Measurements from ENCODE around the gene EPSTI1. TPM values are rescaled to one million over a fixed set of nuclear protein-coding genes. Genes with fewer than 3 reads are reported as not detected.

Gene EPSTI1
- total RNA-seq, 1 experiment from 2014 or later: not detected

GRCh38 chr13:42860485-42860884 is 131.6 kb downstream of the EPSTI1 start:
- H3K4me3 Mint-ChIP-seq (ENCODE audit: unreplicated experiment): no peak overlapping the region
- H3K9me3 Mint-ChIP-seq (ENCODE audit: unreplicated experiment): no peaks in the 10 kb centered on the region
- BruUV-seq (replicated peaks): no TSS peak
- no peak overlapping the region for H3K27ac Mint-ChIP-seq (ENCODE audit: low read depth, unreplicated experiment)
- peaks cover 5% of the 10 kb centered on the region for H3K4me1 Mint-ChIP-seq (ENCODE audit: insufficient read depth, unreplicated experiment)
- H3K36me3 Mint-ChIP-seq (ENCODE audit: insufficient read depth, unreplicated experiment): no peaks in the 10 kb centered on the region
- TF ChIP-seq, protein P1, sequence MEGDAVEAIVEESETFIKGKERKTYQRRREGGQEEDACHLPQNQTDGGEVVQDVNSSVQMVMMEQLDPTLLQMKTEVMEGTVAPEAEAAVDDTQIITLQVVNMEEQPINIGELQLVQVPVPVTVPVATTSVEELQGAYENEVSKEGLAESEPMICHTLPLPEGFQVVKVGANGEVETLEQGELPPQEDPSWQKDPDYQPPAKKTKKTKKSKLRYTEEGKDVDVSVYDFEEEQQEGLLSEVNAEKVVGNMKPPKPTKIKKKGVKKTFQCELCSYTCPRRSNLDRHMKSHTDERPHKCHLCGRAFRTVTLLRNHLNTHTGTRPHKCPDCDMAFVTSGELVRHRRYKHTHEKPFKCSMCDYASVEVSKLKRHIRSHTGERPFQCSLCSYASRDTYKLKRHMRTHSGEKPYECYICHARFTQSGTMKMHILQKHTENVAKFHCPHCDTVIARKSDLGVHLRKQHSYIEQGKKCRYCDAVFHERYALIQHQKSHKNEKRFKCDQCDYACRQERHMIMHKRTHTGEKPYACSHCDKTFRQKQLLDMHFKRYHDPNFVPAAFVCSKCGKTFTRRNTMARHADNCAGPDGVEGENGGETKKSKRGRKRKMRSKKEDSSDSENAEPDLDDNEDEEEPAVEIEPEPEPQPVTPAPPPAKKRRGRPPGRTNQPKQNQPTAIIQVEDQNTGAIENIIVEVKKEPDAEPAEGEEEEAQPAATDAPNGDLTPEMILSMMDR (IDR thresholded peaks at IDR 0.05; ENCODE audit: unreplicated experiment): no peak
- peaks cover 11% of the 10 kb centered on the region for H3K27me3 Mint-ChIP-seq (ENCODE audit: insufficient read depth, unreplicated experiment)
- DNase-seq (ENCODE audit: unreplicated experiment): no peak
- intact Hi-C loops (cut with micrococcal nuclease): no loop called here
- ChIA-PET CTCF (interaction anchor here (0.8 kb wide), 1 partner anchor 11 kb away, joined by 3 read pairs; no protein-coding TSS in a partner anchor), POLR2A (interaction anchor here (0.6 to 1.8 kb wide), 2 partner anchors 9 to 17 kb away, joined by 4 to 7 read pairs; no protein-coding TSS in a partner anchor)

DNA sequence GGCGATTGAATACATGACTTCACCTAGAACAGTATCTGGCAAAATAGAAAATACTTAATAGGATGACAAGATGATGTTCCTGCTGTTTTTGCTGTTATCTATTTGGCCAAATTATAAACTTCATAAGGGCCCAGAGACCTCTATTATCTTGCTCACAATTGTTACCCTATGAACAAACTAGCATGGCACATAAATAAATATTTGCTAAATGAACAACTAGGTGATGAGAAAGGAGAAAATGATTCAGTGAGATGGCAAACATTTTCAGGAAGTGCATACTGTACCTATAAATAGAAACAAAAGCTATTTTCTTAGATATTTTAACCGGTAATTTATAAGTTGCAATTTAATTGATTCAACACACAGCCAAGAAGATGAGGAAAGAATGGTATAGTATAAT is 132.3 kb downstream of the EPSTI1 start:
- intact Hi-C loops (cut with micrococcal nuclease): no loop called here
- H3K9me3 Mint-ChIP-seq (ENCODE audit: unreplicated experiment): no peaks in the 10 kb centered on the region
- DNase-seq (ENCODE audit: unreplicated experiment): no peak
- no TSS peak for BruUV-seq (replicated peaks)
- H3K27ac Mint-ChIP-seq (ENCODE audit: low read depth, unreplicated experiment): no peak overlapping the region
- ChIA-PET CTCF (interaction anchor here (0.6 kb wide), 2 partner anchors 80 to 107 kb away, joined by 3 read pairs; no protein-coding TSS in a partner anchor), POLR2A (interaction anchor here (0.6 to 1.8 kb wide), 2 partner anchors 8 to 18 kb away, joined by 4 to 7 read pairs; no protein-coding TSS in a partner anchor)
- no peaks in the 10 kb centered on the region for H3K36me3 Mint-ChIP-seq (ENCODE audit: insufficient read depth, unreplicated experiment)
- H3K4me3 Mint-ChIP-seq (ENCODE audit: unreplicated experiment): no peak overlapping the region
- TF ChIP-seq, protein P1 (IDR thresholded peaks at IDR 0.05; ENCODE audit: unreplicated experiment): no peak
- H3K27me3 Mint-ChIP-seq (ENCODE audit: insufficient read depth, unreplicated experiment): peaks cover 11% of the 10 kb centered on the region
- no peaks in the 10 kb centered on the region for H3K4me1 Mint-ChIP-seq (ENCODE audit: insufficient read depth, unreplicated experiment)

- Mint-ChIP-seq H3K36me3 (ENCODE audit: insufficient read depth, unreplicated experiment) (no peaks in the 10 kb centered on the region), H3K4me3 (ENCODE audit: unreplicated experiment) (no peak overlapping the region), H3K9me3 (ENCODE audit: unreplicated experiment) (no peaks in the 10 kb centered on the region), H3K4me1 (ENCODE audit: insufficient read depth, unreplicated experiment) (peaks cover 5% of the 10 kb centered on the region), H3K27me3 (ENCODE audit: insufficient read depth, unreplicated experiment) (no peaks in the 10 kb centered on the region), H3K27ac (ENCODE audit: low read depth, unreplicated experiment) (no peak overlapping the region)
- no peak for DNase-seq (ENCODE audit: unreplicated experiment)
- CTCF ChIA-PET: no interaction called here
- POLR2A ChIA-PET: interaction anchor here (0.6 kb wide), 2 partner anchors 186 to 229 kb away, joined by 3 read pairs; no protein-coding TSS in a partner anchor
- TF ChIP-seq, protein P1 (IDR thresholded peaks at IDR 0.05; ENCODE audit: unreplicated experiment): no peak
- BruUV-seq (replicated peaks): no TSS peak
- intact Hi-C loops (cut with micrococcal nuclease): no loop called here
These were observed 136.6 kb downstream of the EPSTI1 start for GRCh38 chr13:42855410-42855809.

GRCh38 chr13:42852136-42852535 is 139.9 kb downstream of the EPSTI1 start:
- ChIA-PET POLR2A (interaction anchor here (1.0 kb wide), 1 partner anchor 9 kb away, joined by 3 read pairs; no protein-coding TSS in a partner anchor), CTCF (no interaction called here)
- Mint-ChIP-seq H3K4me3 (ENCODE audit: unreplicated experiment) (no peak overlapping the region), H3K4me1 (ENCODE audit: insufficient read depth, unreplicated experiment) (peaks cover 5% of the 10 kb centered on the region), H3K36me3 (ENCODE audit: insufficient read depth, unreplicated experiment) (no peaks in the 10 kb centered on the region), H3K27ac (ENCODE audit: low read depth, unreplicated experiment) (no peak overlapping the region), H3K9me3 (ENCODE audit: unreplicated experiment) (no peaks in the 10 kb centered on the region), H3K27me3 (ENCODE audit: insufficient read depth, unreplicated experiment) (no peaks in the 10 kb centered on the region)
- TF ChIP-seq, protein P1 (IDR thresholded peaks at IDR 0.05; ENCODE audit: unreplicated experiment): no peak
- no peak for DNase-seq (ENCODE audit: unreplicated experiment)
- no TSS peak for BruUV-seq (replicated peaks)
- intact Hi-C loops (cut with micrococcal nuclease): no loop called here
